HepG2 (cell line): ENCODE data around the gene UBTD1. TPM values are rescaled to one million over a fixed set of nuclear protein-coding genes. Genes with fewer than 3 reads are reported as not detected.

Experiments
- ATAC-seq: fragments of 200-7000 bp; cut with Tn5 transposase; 3 replicates; pipeline ENCODE4 v1.9.1; 2020; ENCODE audit warnings: mild to moderate bottlenecking, moderate library complexity
- BruUV-seq: library from RNA; stranded (reverse); fragments of 400-500 nt; replicated peaks from 2 replicates; lab custom pipeline; 2021; lab: Mats Ljungman, UMichigan
- CTCF ChIA-PET: fragments of 300-600 bp; formaldehyde crosslinking; extraction: SDS; loops from one replicate; lab custom pipeline; 2021; ENCODE audit warnings: low total read pairs, inconsistent platforms, low intra/inter-chr PET ratio; lab: Yijun Ruan, JAX
- POLR2A ChIA-PET: fragments of 350-600 bp; sonication (Branson Sonifier 250); formaldehyde crosslinking; loops from one replicate; lab custom pipeline; 2020; ENCODE audit warnings: antibody characterized with exemption, inconsistent platforms; lab: Yijun Ruan, JAX
- DNase-seq: peaks from one replicate; pipeline ENCODE4 v3.0.0-alpha.2; 2015; ENCODE audit warnings: low spot score
- FAIRE-seq: peaks from 3 replicates; lab custom pipeline; 2011; peaks lifted over from hg19 to GRCh38; lab: Jason Lieb, UNC
- H2AFZ ChIP-seq: one replicate; pipeline ENCODE4 v1.6.1; 2011; ENCODE audit warnings: low read length, inconsistent platforms
- H3K27ac ChIP-seq: fragments of 300-600 bp; 3 replicates; pipeline ENCODE4 v1.8.0; 2011; ENCODE audit warnings: mixed run types, mild to moderate bottlenecking, mixed read lengths, low read length, inconsistent platforms; ENCODE audit not compliant: insufficient read depth; ENCODE audit errors: extremely low read length
- H3K27me3 ChIP-seq, 2 experiments: fragments of 200-600 bp in 1 of 2; 2 replicates in 1 of 2; 3 replicates in 1 of 2; pipeline versions ENCODE4 v1.6.0 to v1.8.0; 2011; ENCODE audit warnings: low read length in 2 of 2, mild to moderate bottlenecking in 2 of 2, moderate library complexity in 2 of 2, inconsistent platforms in 1 of 2; ENCODE audit not compliant: insufficient read depth in 2 of 2, control insufficient read depth in 1 of 2
- H3K36me3 ChIP-seq, 2 experiments: fragments of 200-600 bp in 1 of 2; replicated peaks in 1 of 2; 2 replicates in 1 of 2; 3 replicates in 1 of 2; pipeline versions ENCODE4 v1.5.1 to v1.8.0; 2011; ENCODE audit warnings: low read length in 2 of 2, inconsistent platforms in 1 of 2; ENCODE audit not compliant: insufficient read depth in 2 of 2, control insufficient read depth in 1 of 2
- H3K4me1 ChIP-seq: 2 replicates; pipeline ENCODE4 v1.5.1; 2012; ENCODE audit warnings: low read length, inconsistent platforms; ENCODE audit not compliant: insufficient read depth
- H3K4me2 ChIP-seq: 2 replicates; pipeline ENCODE4 v1.6.0; 2011; ENCODE audit warnings: low read depth, low read length, inconsistent platforms
- H3K4me3 ChIP-seq, 3 experiments: fragments of 200-600 bp in 1 of 3; sonication (generic), shearing (Covaris generic) in 1 of 3; replicated peaks in 1 of 3; 2 replicates each; pipeline ENCODE4 v1.5.1; 2011 to 2016; ENCODE audit warnings: low read length in 3 of 3, inconsistent platforms in 2 of 3, low read depth in 2 of 3, mild to moderate bottlenecking in 2 of 3, control low read depth in 1 of 3, mixed read lengths in 1 of 3; ENCODE audit not compliant: insufficient read depth in 1 of 3
- H3K79me2 ChIP-seq: one replicate; pipeline ENCODE4 v1.6.1; 2011; ENCODE audit warnings: low read length, inconsistent platforms; ENCODE audit not compliant: insufficient read depth
- H3K9ac ChIP-seq: 2 replicates; pipeline ENCODE4 v1.6.0; 2011; ENCODE audit warnings: mild to moderate bottlenecking, low read depth, low read length, inconsistent platforms; ENCODE audit not compliant: insufficient read depth
- H3K9me3 ChIP-seq: 2 replicates; pipeline ENCODE4 v1.5.1; 2012; ENCODE audit warnings: mild to moderate bottlenecking, low read length
- H4K20me1 ChIP-seq: 2 replicates; pipeline ENCODE4 v1.6.0; 2011; ENCODE audit warnings: inconsistent platforms, mild to moderate bottlenecking, low read length, moderate library complexity; ENCODE audit not compliant: insufficient read depth
- ARID4A ChIP-seq: sonication (generic); formaldehyde crosslinking; IDR thresholded peaks from 2 replicates; pipeline ENCODE4 v1.5.0; 2020; ENCODE audit warnings: mild to moderate bottlenecking, missing genetic modification reagents, borderline replicate concordance
- CAMTA2 ChIP-seq: sonication (generic); formaldehyde crosslinking; IDR thresholded peaks from 2 replicates; pipeline ENCODE4 v1.4.0; 2020; ENCODE audit warnings: mild to moderate bottlenecking, missing genetic modification reagents, borderline replicate concordance
- ESRRA ChIP-seq: sonication (generic); formaldehyde crosslinking; IDR thresholded peaks from 2 replicates; pipeline ENCODE4 v1.5.1; 2020; ENCODE audit warnings: mild to moderate bottlenecking, low read depth, missing genetic modification reagents
- GFI1 ChIP-seq: sonication (generic); formaldehyde crosslinking; IDR thresholded peaks from 2 replicates; pipeline ENCODE4 v1.5.0; 2020; ENCODE audit warnings: missing genetic modification reagents, mild to moderate bottlenecking, borderline replicate concordance
- GPN1 ChIP-seq: sonication (generic); formaldehyde crosslinking; IDR thresholded peaks from 2 replicates; pipeline ENCODE4 v1.5.1; 2020; ENCODE audit warnings: missing genetic modification reagents, borderline replicate concordance
- HOXA7 ChIP-seq: sonication (generic); formaldehyde crosslinking; IDR thresholded peaks from 2 replicates; pipeline ENCODE4 v1.8.1; 2022; ENCODE audit warnings: mild to moderate bottlenecking, missing genetic modification reagents, moderate library complexity
- KMT2A ChIP-seq: sonication (generic); formaldehyde crosslinking; IDR thresholded peaks from 2 replicates; pipeline ENCODE4 v1.4.0; 2020; ENCODE audit warnings: missing genetic modification reagents
- NR0B2 ChIP-seq: sonication (generic); formaldehyde crosslinking; IDR thresholded peaks from 2 replicates; pipeline ENCODE4 v1.4.0; 2020; ENCODE audit warnings: mild to moderate bottlenecking, missing genetic modification reagents
- RFXANK ChIP-seq: IDR thresholded peaks from 2 replicates; pipeline ENCODE4 v1.6.1; 2016
- XRCC5 ChIP-seq: fragments of 200-400 bp; formaldehyde crosslinking; optimal IDR thresholded peaks from 2 replicates; pipeline ENCODE3; 2017; ENCODE audit warnings: mild to moderate bottlenecking, low read length
- ZFP36L1 ChIP-seq: sonication (generic); formaldehyde crosslinking; IDR thresholded peaks from 2 replicates; pipeline ENCODE4 v1.8.0; 2022; ENCODE audit warnings: mild to moderate bottlenecking, missing genetic modification reagents, moderate library complexity
- ZMYM2 ChIP-seq: sonication (generic); formaldehyde crosslinking; IDR thresholded peaks from 2 replicates; pipeline ENCODE4 v1.8.0; 2022; ENCODE audit warnings: mild to moderate bottlenecking, missing genetic modification reagents
- ZNF326 ChIP-seq: sonication (generic); formaldehyde crosslinking; IDR thresholded peaks from 2 replicates; pipeline ENCODE4 v1.4.0; 2020; ENCODE audit warnings: missing genetic modification reagents, borderline replicate concordance
- ZNF546 ChIP-seq: sonication (generic); formaldehyde crosslinking; conservative IDR thresholded peaks from 2 replicates; pipeline ENCODE4 v1.8.1; 2023; ENCODE audit warnings: mild to moderate bottlenecking, missing genetic modification reagents
- ZNF547 ChIP-seq: sonication (generic); formaldehyde crosslinking; IDR thresholded peaks from 2 replicates; pipeline ENCODE4 v1.5.1; 2020; ENCODE audit warnings: mild to moderate bottlenecking, missing genetic modification reagents
- ZNF615 ChIP-seq: sonication (generic); formaldehyde crosslinking; IDR thresholded peaks from 2 replicates; pipeline ENCODE4 v1.5.0; 2020; ENCODE audit warnings: mild to moderate bottlenecking, missing genetic modification reagents, borderline replicate concordance
- ZNF720 ChIP-seq: sonication (generic); formaldehyde crosslinking; IDR thresholded peaks from 2 replicates; pipeline ENCODE4 v1.4.0; 2020; ENCODE audit warnings: missing genetic modification reagents
- WGBS: methylation state at CpG from one replicate; pipeline ENCODE4 v1.1.6; 2017; ENCODE audit warnings: low lambda C conversion rate; 5-methylcytosine and 5-hydroxymethylcytosine counted together
- in situ Hi-C: cut with HindIII; loops from 2 replicates; pipeline ENCODE4 v1.10.0; 2017; ENCODE audit warnings: low pct_unique_long_range_greater_than_20kb; ENCODE audit not compliant: extremely low pct_ligation_motif_present
- intact Hi-C: fragments of 100-400 bp; cut with micrococcal nuclease; formaldehyde crosslinking; loops from one replicate; pipeline ENCODE4 v1.10.0; 2022; ENCODE audit not compliant: unreplicated experiment
- polyA plus RNA-seq, 8 experiments: library from polyadenylated mRNA; depleted of rRNA in 3 of 8; stranded (reverse) in 7 of 8; unstranded in 1 of 8; fragments of >200 nt; fragmentation: Illumina TruSeq in 4 of 8; extraction: Trizol in 4 of 8; gene quantifications; 2 replicates each; pipeline versions ENCODE4 v1.2.1 to v1.2.3, GENCODE V29; 2011 to 2016; ENCODE audit warnings: low read depth in 4 of 8, missing spikeins in 1 of 8, mixed read lengths in 1 of 8; ENCODE audit not compliant: insufficient read depth in 1 of 8
- total RNA-seq, 5 experiments: library from RNA; depleted of rRNA; stranded (reverse); fragments of >200 nt; fragmentation: Illumina TruSeq; extraction: Trizol; gene quantifications; 2 replicates each; pipeline ENCODE4 v1.2.3, GENCODE V29; 2016; ENCODE audit warnings: low read depth in 1 of 5

The UBTD1 gene
- total and polyA plus RNA-seq, 2 of the 13 experiments (the other 11 are each of a cell fraction or from before 2014, with no cell fraction given) = 7.9 to 10.0 TPM

- in situ Hi-C loops = no loop called here
- FAIRE-seq = no peak
These were observed 64.6 kb downstream of the UBTD1 start for GRCh38 chr10:97563337-97563736.

More at GRCh38 chr10:97563337-97563736, 64.6 kb downstream of the UBTD1 start:
- ChIA-PET POLR2A (no interaction called here), CTCF (no interaction called here)
- no peak overlapping the region for H3K27ac ChIP-seq
- intact Hi-C loops = no loop called here
- TF ChIP-seq GPN1 (CRISPR knock-in tag) (no peak), ZNF720 (CRISPR knock-in tag) (no peak), GFI1 (CRISPR knock-in tag) (no peak), ZNF546 (CRISPR knock-in tag) (no peak), RFXANK (no peak), HOXA7 (CRISPR knock-in tag) (no peak), KMT2A (CRISPR knock-in tag) (no peak), XRCC5 (no peak), ZFP36L1 (CRISPR knock-in tag) (no peak), ZNF326 (CRISPR knock-in tag) (no peak), ZMYM2 (CRISPR knock-in tag) (no peak), ZNF615 (CRISPR knock-in tag) (no peak), NR0B2 (CRISPR knock-in tag) (no peak), CAMTA2 (CRISPR knock-in tag) (no peak), ARID4A (no peak), ESRRA (CRISPR knock-in tag) (no peak), ZNF547 (CRISPR knock-in tag) (no peak)
- no peak overlapping the region for H3K4me3 ChIP-seq
- no peaks in the 10 kb centered on the region for H3K9me3 ChIP-seq
- no peaks in the 10 kb centered on the region for H3K79me2 ChIP-seq
- H3K9ac ChIP-seq = no peak overlapping the region
- no peak overlapping the region for H2AFZ ChIP-seq
- ATAC-seq (no peak), DNase-seq (no peak)
- H3K4me1 ChIP-seq = peaks cover 15% of the 10 kb centered on the region; the same call in 1 of the 2 replicates
- no peaks in the 10 kb centered on the region for H4K20me1 ChIP-seq
- whole genome bisulfite sequencing = 94% methylated on average over 4 of the region's 4 CpGs
- no peaks in the 10 kb centered on the region for H3K27me3 ChIP-seq
- H3K36me3 ChIP-seq = no peaks in the 10 kb centered on the region
- no TSS peak for BruUV-seq
- no peak overlapping the region for H3K4me2 ChIP-seq
